SK-N-SH (cell line): ENCODE measurements around the gene OR1L1. TPM values are rescaled to one million over a fixed set of nuclear protein-coding genes. Genes with fewer than 3 reads are reported as not detected.

Experiments
- CTCF ChIA-PET: fragments of 300-600, 350-600 bp; formaldehyde crosslinking; extraction: SDS; loops from one replicate; lab custom pipeline; 2021; lab: Yijun Ruan, JAX
- POLR2A ChIA-PET: fragments of 350-600 bp; sonication (Branson Sonifier 250); formaldehyde crosslinking; extraction: SDS; loops from one replicate; lab custom pipeline; 2020; ENCODE audit warnings: antibody characterized with exemption, inconsistent platforms; lab: Yijun Ruan, JAX
- DNase-seq: peaks from one replicate; pipeline ENCODE4 v3.0.0; 2012
- H2AFZ ChIP-seq: fragments of 200-600 bp; sonication (generic); 2 replicates; pipeline ENCODE4 v1.8.1; 2016; ENCODE audit warnings: antibody characterized with exemption, mild to moderate bottlenecking, low read depth
- H3F3A ChIP-seq: fragments of 200-600 bp; sonication (generic); replicated peaks from 2 replicates; pipeline ENCODE3; 2016; ENCODE audit warnings: antibody characterized with exemption, mild to moderate bottlenecking; ENCODE audit not compliant: insufficient read depth
- H3K27ac ChIP-seq, 2 experiments: fragments of 200-500 bp in 1 of 2; fragments of 200-600 bp in 1 of 2; sonication (Bioruptor generic) in 1 of 2; sonication (generic), shearing (Covaris generic) in 1 of 2; 2 replicates each; pipeline versions ENCODE4 v1.5.1 to v1.6.1; 2014 to 2016; ENCODE audit warnings: low read depth in 2 of 2, inconsistent platforms in 1 of 2, low read length in 1 of 2, mild to moderate bottlenecking in 1 of 2, mixed read lengths in 1 of 2
- H3K27me3 ChIP-seq: fragments of 200-600 bp; sonication (generic), shearing (Covaris generic); 2 replicates; pipeline ENCODE4 v1.6.1; 2016; ENCODE audit warnings: mixed run types; ENCODE audit not compliant: insufficient read depth
- H3K36me3 ChIP-seq, 2 experiments: fragments of 200-500 bp in 1 of 2; fragments of 200-600 bp in 1 of 2; sonication (Bioruptor generic) in 1 of 2; sonication (generic) in 1 of 2; replicated peaks in 1 of 2; 2 replicates each; pipeline versions ENCODE3 to v1.5.1; 2014 to 2016; ENCODE audit warnings: low read length in 1 of 2, mild to moderate bottlenecking in 1 of 2; ENCODE audit not compliant: insufficient read depth in 2 of 2, control insufficient read depth in 1 of 2
- H3K4me1 ChIP-seq, 2 experiments: fragments of 200-500 bp in 1 of 2; fragments of 200-600 bp in 1 of 2; sonication (Bioruptor generic) in 1 of 2; sonication (generic), shearing (Covaris generic) in 1 of 2; 2 replicates each; pipeline versions ENCODE4 v1.5.1 to v1.6.1; 2014 to 2016; ENCODE audit warnings: low read depth in 1 of 2, low read length in 1 of 2, mixed run types in 1 of 2; ENCODE audit not compliant: insufficient read depth in 2 of 2, control insufficient read depth in 1 of 2
- H3K4me2 ChIP-seq: fragments of 200-600 bp; sonication (generic), shearing (Covaris generic); 2 replicates; pipeline ENCODE4 v1.6.1; 2017; ENCODE audit warnings: mixed run types
- H3K4me3 ChIP-seq, 2 experiments: fragments of 200-500 bp in 1 of 2; fragments of 200-600 bp in 1 of 2; sonication (Bioruptor generic) in 1 of 2; sonication (generic), shearing (Covaris generic) in 1 of 2; 2 replicates each; pipeline versions ENCODE4 v1.5.1 to v1.8.1; 2014 to 2016; ENCODE audit warnings: low read depth in 2 of 2, inconsistent platforms in 1 of 2, low read length in 1 of 2, mild to moderate bottlenecking in 1 of 2, mixed read lengths in 1 of 2, moderate library complexity in 1 of 2
- H3K79me2 ChIP-seq: fragments of 200-600 bp; sonication (generic); 2 replicates; pipeline ENCODE4 v1.8.1; 2017; ENCODE audit warnings: mild to moderate bottlenecking; ENCODE audit not compliant: insufficient read depth
- H3K9ac ChIP-seq: fragments of 200-600 bp; sonication (generic); 2 replicates; pipeline ENCODE4 v1.6.1; 2017; ENCODE audit warnings: mixed run types
- H3K9me2 ChIP-seq: fragments of 200-600 bp; sonication (generic); 2 replicates; pipeline ENCODE4 v1.6.1; 2017; ENCODE audit warnings: mixed run types
- H3K9me3 ChIP-seq: fragments of 200-600 bp; sonication (generic); 2 replicates; pipeline ENCODE4 v1.6.1; 2017; ENCODE audit warnings: mixed run types, mild to moderate bottlenecking, moderate library complexity
- H4K20me1 ChIP-seq: fragments of 200-600 bp; sonication (generic); 2 replicates; pipeline ENCODE4 v1.6.1; 2017; ENCODE audit warnings: mild to moderate bottlenecking, mixed run types; ENCODE audit not compliant: insufficient read depth
- CHD2 ChIP-seq: fragments of 150-350 bp; IDR thresholded peaks from 2 replicates; pipeline ENCODE4 v1.6.1; 2018; ENCODE audit warnings: low read length; ENCODE audit not compliant: partially characterized antibody
- EP300 ChIP-seq, 2 experiments: IDR thresholded peaks; 2 replicates each; pipeline versions ENCODE4 v1.4.0 to v1.6.1; 2012; ENCODE audit warnings: borderline replicate concordance in 1 of 2, low read depth in 1 of 2, low read length in 1 of 2
- FOXJ3 ChIP-seq: sonication (generic); formaldehyde crosslinking; IDR thresholded peaks from 2 replicates; pipeline ENCODE4 v1.5.1; 2020; ENCODE audit warnings: mild to moderate bottlenecking, missing genetic modification reagents
- GABPA ChIP-seq: IDR thresholded peaks from 2 replicates; pipeline ENCODE4 v1.4.0; 2012; ENCODE audit warnings: low read depth, mild to moderate bottlenecking
- JUND ChIP-seq: IDR thresholded peaks from 2 replicates; pipeline ENCODE4 v1.4.0; 2012
- MXI1 ChIP-seq: IDR thresholded peaks from 2 replicates; pipeline ENCODE4 v1.6.1; 2012; ENCODE audit warnings: mild to moderate bottlenecking, low read depth, low read length, improper control_type of control experiment
- POLR2AphosphoS5 ChIP-seq: IDR thresholded peaks from 2 replicates; pipeline ENCODE4 v1.6.1; 2012; ENCODE audit warnings: low read depth, low read length
- RXRA ChIP-seq: IDR thresholded peaks from 2 replicates; pipeline ENCODE4 v1.4.0; 2012; ENCODE audit warnings: low read depth, mild to moderate bottlenecking, borderline replicate concordance
- SIN3A ChIP-seq: IDR thresholded peaks from 2 replicates; pipeline ENCODE4 v1.6.1; 2012; ENCODE audit warnings: low read depth, mild to moderate bottlenecking, low read length, moderate library complexity, borderline replicate concordance
- SMC3 ChIP-seq: IDR thresholded peaks from 2 replicates; pipeline ENCODE4 v1.6.1; 2012; ENCODE audit warnings: low read depth, low read length, improper control_type of control experiment
- TCF12 ChIP-seq: IDR thresholded peaks from 2 replicates; pipeline ENCODE4 v1.4.0; 2012
- WGBS: methylation state at CpG from one replicate; pipeline ENCODE4 v1.1.6; 2017; ENCODE audit warnings: low lambda C conversion rate; 5-methylcytosine and 5-hydroxymethylcytosine counted together
- polyA plus RNA-seq, 3 experiments: library from polyadenylated mRNA; depleted of rRNA; stranded (reverse); fragments of >200 nt; gene quantifications; 2 replicates each; pipeline ENCODE4 v1.2.3, GENCODE V29; 2012
- TF ChIP-seq, protein P1 (sequence below): fragments of 150-350 bp; IDR thresholded peaks from 2 replicates; pipeline ENCODE4 v1.6.1; 2016; ENCODE audit warnings: mild to moderate bottlenecking, low read depth, low read length
- TF ChIP-seq, protein P2 (sequence below): IDR thresholded peaks from 2 replicates; pipeline ENCODE4 v1.4.0; 2012; ENCODE audit warnings: low read depth, borderline replicate concordance
- TF ChIP-seq, protein P3 (sequence below): IDR thresholded peaks from 2 replicates; pipeline ENCODE4; 2012
- TF ChIP-seq, protein P4 (sequence below): IDR thresholded peaks from 2 replicates; pipeline ENCODE4 v1.4.0; 2012; ENCODE audit warnings: low read depth
- TF ChIP-seq, protein P5 (sequence below): fragments of 150-350 bp; IDR thresholded peaks from 2 replicates; pipeline ENCODE4 v1.6.1; 2017; ENCODE audit warnings: antibody characterized with exemption, low read length, low read depth, borderline replicate concordance
- TF ChIP-seq, protein P6 (sequence below): IDR thresholded peaks from 2 replicates; pipeline ENCODE4 v1.4.0; 2012; ENCODE audit warnings: low read depth, borderline replicate concordance

OR1L1 gene, protein sequence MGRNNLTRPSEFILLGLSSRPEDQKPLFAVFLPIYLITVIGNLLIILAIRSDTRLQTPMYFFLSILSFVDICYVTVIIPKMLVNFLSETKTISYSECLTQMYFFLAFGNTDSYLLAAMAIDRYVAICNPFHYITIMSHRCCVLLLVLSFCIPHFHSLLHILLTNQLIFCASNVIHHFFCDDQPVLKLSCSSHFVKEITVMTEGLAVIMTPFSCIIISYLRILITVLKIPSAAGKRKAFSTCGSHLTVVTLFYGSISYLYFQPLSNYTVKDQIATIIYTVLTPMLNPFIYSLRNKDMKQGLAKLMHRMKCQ
- not detected in 2 replicates for polyA plus RNA-seq (2012; rRNA removed)
- polyA plus RNA-seq (2012; cell fraction: cytosol; rRNA removed), result not detected in 2 replicates
- polyA plus RNA-seq (2012; cell fraction: nucleus; rRNA removed), result not detected in 2 replicates

DNA sequence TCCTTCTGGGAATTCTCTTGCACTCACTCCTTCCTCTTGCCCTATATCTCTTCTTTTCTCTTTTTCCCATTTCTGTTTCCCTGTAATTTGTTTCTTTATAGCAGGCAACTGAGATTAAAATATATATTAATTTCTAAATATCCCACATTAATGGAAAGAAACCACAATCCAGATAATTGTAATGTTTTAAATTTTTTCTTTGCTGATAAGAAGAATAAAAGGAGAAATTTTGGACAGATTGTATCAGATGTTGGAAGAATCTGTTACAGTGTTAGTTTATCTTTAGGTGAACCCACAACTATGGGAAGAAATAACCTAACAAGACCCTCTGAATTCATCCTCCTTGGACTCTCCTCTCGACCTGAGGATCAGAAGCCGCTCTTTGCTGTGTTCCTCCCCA lies at the start of gene OR1L1:
Gene OR1L1 (plus strand): TSS at position 301 of the 400 bp plus-strand sequence. CDS start 0 bp downstream, at position 301.
- TF ChIP-seq, protein P1, sequence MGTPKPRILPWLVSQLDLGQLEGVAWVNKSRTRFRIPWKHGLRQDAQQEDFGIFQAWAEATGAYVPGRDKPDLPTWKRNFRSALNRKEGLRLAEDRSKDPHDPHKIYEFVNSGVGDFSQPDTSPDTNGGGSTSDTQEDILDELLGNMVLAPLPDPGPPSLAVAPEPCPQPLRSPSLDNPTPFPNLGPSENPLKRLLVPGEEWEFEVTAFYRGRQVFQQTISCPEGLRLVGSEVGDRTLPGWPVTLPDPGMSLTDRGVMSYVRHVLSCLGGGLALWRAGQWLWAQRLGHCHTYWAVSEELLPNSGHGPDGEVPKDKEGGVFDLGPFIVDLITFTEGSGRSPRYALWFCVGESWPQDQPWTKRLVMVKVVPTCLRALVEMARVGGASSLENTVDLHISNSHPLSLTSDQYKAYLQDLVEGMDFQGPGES, result no peak
- TF ChIP-seq CHD2 (no peak), RXRA (no peak), EP300 (IDR thresholded peaks at IDR 0.05; ENCODE audit: borderline replicate concordance in 1 of 2, low read depth in 1 of 2, low read length in 1 of 2) (no peak), TCF12 (no peak)
- TF ChIP-seq, protein P2, sequence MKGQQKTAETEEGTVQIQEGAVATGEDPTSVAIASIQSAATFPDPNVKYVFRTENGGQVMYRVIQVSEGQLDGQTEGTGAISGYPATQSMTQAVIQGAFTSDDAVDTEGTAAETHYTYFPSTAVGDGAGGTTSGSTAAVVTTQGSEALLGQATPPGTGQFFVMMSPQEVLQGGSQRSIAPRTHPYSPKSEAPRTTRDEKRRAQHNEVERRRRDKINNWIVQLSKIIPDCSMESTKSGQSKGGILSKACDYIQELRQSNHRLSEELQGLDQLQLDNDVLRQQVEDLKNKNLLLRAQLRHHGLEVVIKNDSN, result no peak
- TF ChIP-seq, protein P3, sequence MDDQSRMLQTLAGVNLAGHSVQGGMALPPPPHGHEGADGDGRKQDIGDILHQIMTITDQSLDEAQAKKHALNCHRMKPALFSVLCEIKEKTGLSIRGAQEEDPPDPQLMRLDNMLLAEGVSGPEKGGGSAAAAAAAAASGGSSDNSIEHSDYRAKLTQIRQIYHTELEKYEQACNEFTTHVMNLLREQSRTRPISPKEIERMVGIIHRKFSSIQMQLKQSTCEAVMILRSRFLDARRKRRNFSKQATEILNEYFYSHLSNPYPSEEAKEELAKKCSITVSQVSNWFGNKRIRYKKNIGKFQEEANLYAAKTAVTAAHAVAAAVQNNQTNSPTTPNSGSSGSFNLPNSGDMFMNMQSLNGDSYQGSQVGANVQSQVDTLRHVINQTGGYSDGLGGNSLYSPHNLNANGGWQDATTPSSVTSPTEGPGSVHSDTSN, result no peak
- TF ChIP-seq, protein P4, sequence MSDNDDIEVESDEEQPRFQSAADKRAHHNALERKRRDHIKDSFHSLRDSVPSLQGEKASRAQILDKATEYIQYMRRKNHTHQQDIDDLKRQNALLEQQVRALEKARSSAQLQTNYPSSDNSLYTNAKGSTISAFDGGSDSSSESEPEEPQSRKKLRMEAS, result no peak
- TF ChIP-seq, protein P5, sequence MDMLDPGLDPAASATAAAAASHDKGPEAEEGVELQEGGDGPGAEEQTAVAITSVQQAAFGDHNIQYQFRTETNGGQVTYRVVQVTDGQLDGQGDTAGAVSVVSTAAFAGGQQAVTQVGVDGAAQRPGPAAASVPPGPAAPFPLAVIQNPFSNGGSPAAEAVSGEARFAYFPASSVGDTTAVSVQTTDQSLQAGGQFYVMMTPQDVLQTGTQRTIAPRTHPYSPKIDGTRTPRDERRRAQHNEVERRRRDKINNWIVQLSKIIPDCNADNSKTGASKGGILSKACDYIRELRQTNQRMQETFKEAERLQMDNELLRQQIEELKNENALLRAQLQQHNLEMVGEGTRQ, result no peak
- ChIA-PET POLR2A (no interaction called here), CTCF (interaction anchor here (0.8 kb wide), 1 partner anchor 230 kb away, joined by 3 read pairs; no protein-coding TSS in a partner anchor)
- Histone ChIP-seq H3K4me3 (no peak within 1 kb of the TSS), H3K79me2 (no peaks in the 10 kb centered on the region), H3F3A (no peaks in the 10 kb centered on the region), H3K36me3 (no peaks in the 10 kb centered on the region), H2AFZ (no peak within 1 kb of the TSS), H4K20me1 (no peaks in the 10 kb centered on the region), H3K9me3 (no peaks in the 10 kb centered on the region), H3K4me2 (no peak within 1 kb of the TSS), H3K9ac (no peak within 1 kb of the TSS), H3K27ac (no peak within 1 kb of the TSS), H3K9me2 (no peaks in the 10 kb centered on the region), H3K27me3 (no peaks in the 10 kb centered on the region), H3K4me1 (no peaks in the 10 kb centered on the region)
- DNase-seq, result no peak
- WGBS, result 0% methylated on average over 2 of the region's 2 CpGs

DNA sequence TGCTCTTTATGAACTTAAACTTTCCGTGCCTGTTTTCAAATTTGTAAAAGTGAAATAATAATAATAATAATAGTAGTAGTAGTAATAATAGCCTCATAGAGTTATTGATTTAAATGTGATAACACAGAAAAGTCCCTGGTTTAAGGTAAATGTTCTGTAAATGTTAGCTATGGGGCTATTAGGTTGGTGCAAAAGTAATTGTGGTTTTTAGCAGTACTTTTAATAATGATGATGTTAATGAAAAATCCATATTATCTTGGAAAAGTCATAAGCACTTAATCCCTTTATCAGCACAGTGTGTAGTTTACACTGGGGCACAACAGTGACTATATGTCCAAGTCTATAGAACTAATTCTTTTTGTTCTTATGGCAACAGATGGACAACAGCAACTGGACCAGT lies 47.2 kb upstream of the OR1L1 start, which contains the start of gene OR1Q1:
Gene OR1Q1 (plus strand): TSS at position 377 of the 400 bp plus-strand sequence. CDS start 0 bp downstream, at position 377.
- no peak within 1 kb of the TSS for H3K9ac ChIP-seq
- no peak within 1 kb of the TSS for H3K27ac ChIP-seq
- no peaks in the 10 kb centered on the region for H3F3A ChIP-seq
- whole genome bisulfite sequencing, result 34% methylated on average over 1 of the region's 1 CpG
- no peak within 1 kb of the TSS for H2AFZ ChIP-seq
- no peaks in the 10 kb centered on the region for H3K79me2 ChIP-seq
- H3K4me3 ChIP-seq, result no peak within 1 kb of the TSS
- ChIA-PET POLR2A (no interaction called here), CTCF (no interaction called here)
- H3K27me3 ChIP-seq, result no peaks in the 10 kb centered on the region; the same call in 1 of the 2 replicates
- no peaks in the 10 kb centered on the region for H3K36me3 ChIP-seq
- TF ChIP-seq RXRA (no peak), MXI1 (no peak), FOXJ3 (CRISPR knock-in tag) (no peak), POLR2AphosphoS5 (no peak), GABPA (no peak), SMC3 (no peak), JUND (no peak), TCF12 (no peak), SIN3A (no peak)
- TF ChIP-seq, protein P6, sequence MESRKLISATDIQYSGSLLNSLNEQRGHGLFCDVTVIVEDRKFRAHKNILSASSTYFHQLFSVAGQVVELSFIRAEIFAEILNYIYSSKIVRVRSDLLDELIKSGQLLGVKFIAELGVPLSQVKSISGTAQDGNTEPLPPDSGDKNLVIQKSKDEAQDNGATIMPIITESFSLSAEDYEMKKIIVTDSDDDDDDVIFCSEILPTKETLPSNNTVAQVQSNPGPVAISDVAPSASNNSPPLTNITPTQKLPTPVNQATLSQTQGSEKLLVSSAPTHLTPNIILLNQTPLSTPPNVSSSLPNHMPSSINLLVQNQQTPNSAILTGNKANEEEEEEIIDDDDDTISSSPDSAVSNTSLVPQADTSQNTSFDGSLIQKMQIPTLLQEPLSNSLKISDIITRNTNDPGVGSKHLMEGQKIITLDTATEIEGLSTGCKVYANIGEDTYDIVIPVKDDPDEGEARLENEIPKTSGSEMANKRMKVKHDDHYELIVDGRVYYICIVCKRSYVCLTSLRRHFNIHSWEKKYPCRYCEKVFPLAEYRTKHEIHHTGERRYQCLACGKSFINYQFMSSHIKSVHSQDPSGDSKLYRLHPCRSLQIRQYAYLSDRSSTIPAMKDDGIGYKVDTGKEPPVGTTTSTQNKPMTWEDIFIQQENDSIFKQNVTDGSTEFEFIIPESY, result no peak
- TF ChIP-seq, protein P2, result no peak
- H3K9me3 ChIP-seq, result no peaks in the 10 kb centered on the region
- H3K4me1 ChIP-seq, result no peaks in the 10 kb centered on the region
- no peak for DNase-seq
- H4K20me1 ChIP-seq, result no peaks in the 10 kb centered on the region
- H3K9me2 ChIP-seq, result no peaks in the 10 kb centered on the region
- H3K4me2 ChIP-seq, result no peak within 1 kb of the TSS
